Hepatocyte (in vitro differentiated cells): ENCODE measurements around the gene FANCD2. TPM values are rescaled to one million over a fixed set of nuclear protein-coding genes. Genes with fewer than 3 reads are reported as not detected.
"Not testable (repeated sequence)": the region's sequence is repeated elsewhere in the genome, so short reads cannot be mapped to it uniquely, and the experiment has no call there.

Experiments
- DNase-seq: peaks from one replicate; pipeline ENCODE4 v3.0.0-alpha.2; 2016; ENCODE audit warnings: low spot score
- H2AFZ ChIP-seq: fragments of 200-600 bp; sonication (generic); 2 replicates; pipeline ENCODE4 v1.6.0; 2016; ENCODE audit warnings: antibody characterized with exemption, mild to moderate bottlenecking
- H3K27ac ChIP-seq: fragments of 200-600 bp; sonication (generic); 2 replicates; pipeline ENCODE4 v1.5.1; 2016; ENCODE audit warnings: mild to moderate bottlenecking
- H3K27me3 ChIP-seq: fragments of 200-600 bp; sonication (generic); 2 replicates; pipeline ENCODE4 v1.6.1; 2016
- H3K36me3 ChIP-seq: fragments of 200-600 bp; sonication (generic); replicated peaks from 2 replicates; pipeline ENCODE4 v1.5.1; 2016; ENCODE audit warnings: low read depth; ENCODE audit not compliant: insufficient read depth
- H3K4me1 ChIP-seq: fragments of 200-600 bp; sonication (generic); 2 replicates; pipeline ENCODE4 v1.5.1; 2016; ENCODE audit warnings: mild to moderate bottlenecking, moderate library complexity; ENCODE audit not compliant: insufficient read depth
- H3K4me2 ChIP-seq: fragments of 200-600 bp; sonication (generic); 2 replicates; pipeline ENCODE4 v1.6.0; 2016
- H3K4me3 ChIP-seq: fragments of 200-600 bp; sonication (generic); 2 replicates; pipeline ENCODE4 v1.5.1; 2016; ENCODE audit warnings: mild to moderate bottlenecking
- H3K79me2 ChIP-seq: fragments of 200-600 bp; sonication (generic); 2 replicates; pipeline ENCODE4 v1.6.0; 2017; ENCODE audit warnings: mild to moderate bottlenecking
- H3K9me2 ChIP-seq: fragments of 200-600 bp; sonication (generic); replicated peaks from 2 replicates; pipeline ENCODE4 v1.6.0; 2017; ENCODE audit warnings: mild to moderate bottlenecking; ENCODE audit not compliant: insufficient read depth
- H3K9me3 ChIP-seq: fragments of 200-600 bp; sonication (generic); 2 replicates; pipeline ENCODE4 v1.5.1; 2016; ENCODE audit warnings: low read depth, mild to moderate bottlenecking
- H4K20me1 ChIP-seq: fragments of 200-600 bp; sonication (generic); 2 replicates; pipeline ENCODE4 v1.6.0; 2016; ENCODE audit warnings: mild to moderate bottlenecking; ENCODE audit not compliant: insufficient read depth, poor library complexity, severe bottlenecking
- EZH2 ChIP-seq: fragments of 200-600 bp; sonication (generic); IDR thresholded peaks from 2 replicates; pipeline ENCODE4 v1.6.1; 2016; ENCODE audit warnings: antibody characterized with exemption, mild to moderate bottlenecking, borderline replicate concordance
- EZH2phosphoT487 ChIP-seq: fragments of 200-600 bp; sonication (generic); IDR thresholded peaks from one replicate; pipeline ENCODE4 v1.6.1; 2018; ENCODE audit warnings: antibody characterized with exemption, mild to moderate bottlenecking, low read depth, moderate library complexity; ENCODE audit not compliant: unreplicated experiment, severe bottlenecking
- WGBS: methylation state at CpG from one replicate; pipeline ENCODE4 v1.1.6; 2016; ENCODE audit warnings: low lambda C conversion rate; ENCODE audit errors: missing lambda C conversion rate; 5-methylcytosine and 5-hydroxymethylcytosine counted together
- polyA plus RNA-seq: library from polyadenylated mRNA; unstranded; fragments of >200 nt; fragmentation: Nextera tagmentation; extraction: Ambion mirVana; gene quantifications from 2 replicates; pipeline ENCODE4 v1.2.1, GENCODE V29; 2016
- total RNA-seq: library from RNA; depleted of rRNA; stranded (reverse); fragments of >200 nt; gene quantifications from 2 replicates; pipeline ENCODE4 v1.2.3, GENCODE V29; 2014
- TF ChIP-seq, protein P1 (sequence below): fragments of 200-600 bp; sonication (generic); IDR thresholded peaks from 2 replicates; pipeline ENCODE4 v1.5.1; 2016; ENCODE audit warnings: antibody characterized with exemption, mild to moderate bottlenecking; ENCODE audit not compliant: poor library complexity

Gene FANCD2
- total and polyA plus RNA-seq, 2 experiments from 2014 or later: 5.3 to 8.8 TPM

DNA sequence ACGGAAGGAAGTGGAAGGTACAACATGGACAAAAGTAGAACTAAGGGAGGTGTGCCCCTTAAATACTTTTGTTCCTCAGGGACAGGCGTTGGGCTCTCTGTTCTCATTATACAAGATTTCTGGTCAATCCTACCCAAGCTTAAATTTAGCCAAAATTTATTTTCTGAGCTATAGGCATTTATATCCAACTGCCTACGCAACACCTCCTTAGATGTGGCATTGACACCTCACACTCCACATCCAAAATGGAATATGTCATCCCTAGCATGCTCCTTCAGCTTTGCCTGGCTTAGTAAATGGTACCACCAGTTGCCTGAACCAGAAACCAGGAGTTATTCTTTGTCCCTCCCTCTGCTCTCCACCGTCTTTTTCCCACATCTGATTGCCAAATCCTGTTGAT lies 55.6 kb downstream of the FANCD2 start:
- WGBS: 92% methylated on average over 4 of the region's 4 CpGs
- H3K9me2 ChIP-seq: no peaks in the 10 kb centered on the region
- TF ChIP-seq EZH2: no peak
- TF ChIP-seq, protein P1, sequence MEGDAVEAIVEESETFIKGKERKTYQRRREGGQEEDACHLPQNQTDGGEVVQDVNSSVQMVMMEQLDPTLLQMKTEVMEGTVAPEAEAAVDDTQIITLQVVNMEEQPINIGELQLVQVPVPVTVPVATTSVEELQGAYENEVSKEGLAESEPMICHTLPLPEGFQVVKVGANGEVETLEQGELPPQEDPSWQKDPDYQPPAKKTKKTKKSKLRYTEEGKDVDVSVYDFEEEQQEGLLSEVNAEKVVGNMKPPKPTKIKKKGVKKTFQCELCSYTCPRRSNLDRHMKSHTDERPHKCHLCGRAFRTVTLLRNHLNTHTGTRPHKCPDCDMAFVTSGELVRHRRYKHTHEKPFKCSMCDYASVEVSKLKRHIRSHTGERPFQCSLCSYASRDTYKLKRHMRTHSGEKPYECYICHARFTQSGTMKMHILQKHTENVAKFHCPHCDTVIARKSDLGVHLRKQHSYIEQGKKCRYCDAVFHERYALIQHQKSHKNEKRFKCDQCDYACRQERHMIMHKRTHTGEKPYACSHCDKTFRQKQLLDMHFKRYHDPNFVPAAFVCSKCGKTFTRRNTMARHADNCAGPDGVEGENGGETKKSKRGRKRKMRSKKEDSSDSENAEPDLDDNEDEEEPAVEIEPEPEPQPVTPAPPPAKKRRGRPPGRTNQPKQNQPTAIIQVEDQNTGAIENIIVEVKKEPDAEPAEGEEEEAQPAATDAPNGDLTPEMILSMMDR: no peak
- no peak for TF ChIP-seq EZH2phosphoT487
- no peaks in the 10 kb centered on the region for H3K4me1 ChIP-seq
- H3K79me2 ChIP-seq: no peaks in the 10 kb centered on the region
- no peak overlapping the region for H2AFZ ChIP-seq
- H3K4me3 ChIP-seq: no peak overlapping the region
- no peak overlapping the region for H3K27ac ChIP-seq
- H3K36me3 ChIP-seq: no peaks in the 10 kb centered on the region
- no peak overlapping the region for H3K4me2 ChIP-seq
- no peaks in the 10 kb centered on the region for H3K9me3 ChIP-seq
- no peaks in the 10 kb centered on the region for H4K20me1 ChIP-seq
- H3K27me3 ChIP-seq: no peaks in the 10 kb centered on the region
- no peak for DNase-seq

DNA sequence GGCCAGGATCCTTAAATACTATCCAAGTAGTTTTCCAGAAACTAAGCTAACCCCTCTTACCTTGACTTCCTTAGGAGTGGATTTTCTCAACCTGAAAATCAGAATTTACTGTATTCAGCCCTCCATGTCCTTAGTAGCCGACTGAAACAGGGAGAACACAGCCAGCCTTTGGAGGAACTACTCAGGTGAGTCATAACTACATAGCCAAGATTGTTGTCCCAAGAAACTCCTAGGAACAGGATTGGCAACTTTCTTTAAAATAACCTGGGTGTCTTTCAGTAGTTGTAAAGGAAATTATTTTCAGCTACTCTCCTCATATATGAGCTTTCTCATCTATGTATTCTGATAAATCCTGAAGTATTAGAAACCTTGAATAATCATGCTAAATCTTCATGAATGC lies 59.5 kb downstream of the FANCD2 start:
- Histone ChIP-seq H4K20me1 (no peaks in the 10 kb centered on the region), H3K9me2 (no peaks in the 10 kb centered on the region), H2AFZ (no peak overlapping the region), H3K4me2 (no peak overlapping the region), H3K79me2 (no peaks in the 10 kb centered on the region), H3K36me3 (no peaks in the 10 kb centered on the region), H3K4me3 (no peak overlapping the region), H3K4me1 (no peaks in the 10 kb centered on the region), H3K27ac (peak overlapping the region; percentile 59), H3K27me3 (no peaks in the 10 kb centered on the region), H3K9me3 (no peaks in the 10 kb centered on the region)
- WGBS: 59% methylated on average over 1 of the region's 1 CpG
- DNase-seq: peak; percentile 39
- no peak for TF ChIP-seq EZH2
- TF ChIP-seq, protein P1: no peak

DNA sequence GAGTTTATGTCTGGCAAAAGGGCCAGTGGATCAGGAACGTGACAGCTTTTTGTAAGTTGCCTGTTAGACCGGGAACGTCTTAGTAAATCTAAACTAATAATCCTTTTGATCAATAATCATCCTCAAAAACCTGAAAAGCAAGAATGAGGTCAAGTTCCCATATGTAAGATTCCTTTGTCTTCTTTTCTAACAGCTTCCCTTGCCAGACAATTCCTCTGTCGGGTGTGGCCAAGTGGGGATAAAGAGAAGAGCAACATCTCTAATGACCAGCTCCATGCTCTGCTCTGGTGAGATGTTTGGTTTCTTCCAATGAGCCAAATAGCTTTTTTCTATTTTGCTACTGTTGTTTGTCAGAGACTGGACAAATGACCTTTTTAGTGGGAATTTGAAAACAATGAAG lies 62.0 kb downstream of the FANCD2 start:
- Histone ChIP-seq H2AFZ (no peak overlapping the region), H3K9me3 (no peaks in the 10 kb centered on the region), H4K20me1 (no peaks in the 10 kb centered on the region), H3K4me3 (no peak overlapping the region), H3K79me2 (no peaks in the 10 kb centered on the region), H3K36me3 (no peaks in the 10 kb centered on the region), H3K27me3 (no peaks in the 10 kb centered on the region), H3K27ac (no peak overlapping the region), H3K4me1 (no peaks in the 10 kb centered on the region), H3K4me2 (no peak overlapping the region), H3K9me2 (no peaks in the 10 kb centered on the region)
- TF ChIP-seq, protein P1: no peak
- TF ChIP-seq EZH2: no peak
- TF ChIP-seq EZH2phosphoT487: no peak
- 89% methylated on average over 4 of the region's 4 CpGs for WGBS
- DNase-seq: no peak

DNA sequence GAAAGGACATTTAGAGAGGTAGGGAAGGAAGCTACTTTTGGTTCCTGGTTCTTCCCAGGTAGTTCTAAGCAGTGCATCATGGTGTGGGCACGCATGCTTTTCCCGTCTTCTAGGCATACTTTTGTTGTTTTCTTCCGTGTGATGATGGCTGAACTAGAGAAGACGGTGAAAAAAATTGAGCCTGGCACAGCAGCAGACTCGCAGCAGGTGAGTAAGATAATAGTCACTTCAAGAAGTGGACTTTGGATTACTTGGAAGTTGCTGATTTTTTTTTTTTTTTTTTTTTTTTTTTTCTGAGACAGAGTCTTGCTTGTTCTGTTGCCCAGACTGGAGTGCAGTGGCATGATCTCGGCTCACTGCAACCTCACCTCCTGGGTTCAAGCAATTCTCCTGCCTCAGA lies 63.9 kb downstream of the FANCD2 start:
- Histone ChIP-seq H3K79me2 (no peaks in the 10 kb centered on the region), H3K27me3 (no peaks in the 10 kb centered on the region), H3K9me3 (no peaks in the 10 kb centered on the region), H2AFZ (no peak overlapping the region), H4K20me1 (no peaks in the 10 kb centered on the region), H3K4me1 (no peaks in the 10 kb centered on the region), H3K4me2 (no peak overlapping the region), H3K4me3 (no peak overlapping the region), H3K9me2 (no peaks in the 10 kb centered on the region), H3K36me3 (no peaks in the 10 kb centered on the region), H3K27ac (peak overlapping the region; percentile 79)
- WGBS: 82% methylated on average over 6 of the region's 6 CpGs
- TF ChIP-seq EZH2 (no peak), EZH2phosphoT487 (no peak)
- TF ChIP-seq, protein P1: no peak
- peak; percentile 32 for DNase-seq

DNA sequence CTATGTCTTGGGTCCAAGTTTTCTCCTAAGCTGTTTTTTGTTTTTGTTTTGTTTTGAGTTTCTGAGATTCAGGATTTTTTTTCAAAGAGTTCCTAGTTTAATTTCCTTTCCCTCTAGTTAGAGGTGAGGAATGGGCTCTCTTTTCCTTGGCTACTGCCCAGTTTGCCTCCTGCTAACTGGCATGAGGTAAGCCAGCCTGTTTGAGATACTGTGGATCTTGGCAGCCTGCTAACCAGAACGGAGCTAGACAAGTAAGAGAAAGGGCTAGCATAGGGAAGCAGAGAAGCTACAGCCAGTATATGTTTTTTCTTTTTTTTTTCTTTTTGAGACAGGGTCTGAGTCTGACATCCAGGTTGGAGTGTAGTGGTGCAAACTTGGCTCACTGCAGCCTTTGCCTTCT lies 64.5 kb downstream of the FANCD2 start:
- H2AFZ ChIP-seq, H3K27ac ChIP-seq, H3K79me2 ChIP-seq, H3K9me3 ChIP-seq, H3K4me2 ChIP-seq, H3K27me3 ChIP-seq, H3K4me1 ChIP-seq, H3K4me3 ChIP-seq, DNase-seq, H3K9me2 ChIP-seq, H3K36me3 ChIP-seq, H4K20me1 ChIP-seq: not testable (repeated sequence)
- 88% methylated on average over 1 of the region's 1 CpG for WGBS
